ENCODE measurements around the gene NENF.

NENF gene

DNA sequence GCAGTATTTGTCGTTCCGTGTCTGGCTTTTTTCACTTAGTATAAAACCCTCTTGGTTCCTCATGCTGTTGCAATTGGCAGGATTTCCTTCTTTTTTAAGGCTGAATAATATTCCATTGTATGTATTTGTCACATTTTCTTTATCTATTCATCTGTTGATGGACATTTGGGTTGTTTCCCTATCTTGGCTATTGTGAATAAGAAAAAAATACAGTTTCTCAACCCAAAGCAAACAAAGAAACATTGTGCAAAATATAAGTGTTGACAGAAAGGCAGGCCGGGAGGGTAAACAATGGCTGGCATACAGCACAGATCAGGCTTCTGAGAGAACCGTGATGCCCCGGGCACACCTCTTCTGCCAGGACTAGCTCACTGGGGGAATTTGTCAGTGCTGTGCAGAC lies 26.9 kb downstream of the NENF start:
- no peak for TF ChIP-seq CTCF (IDR thresholded peaks at IDR 0.05; ENCODE audit: low read length, missing control alignments)
- DNase-seq (ENCODE audit: low read depth), result no peak
- no peak overlapping the region for H3K4me3 ChIP-seq (replicated peaks; ENCODE audit: low read depth, low read length)

- no peak overlapping the region for H3K4me3 ChIP-seq (replicated peaks; ENCODE audit: low read depth, low read length)
- no peak for TF ChIP-seq CTCF (IDR thresholded peaks at IDR 0.05; ENCODE audit: low read length, missing control alignments)
- no peak for DNase-seq (ENCODE audit: low read depth)
Observed at GRCh38 chr1:212460376-212460775, 27.7 kb downstream of the NENF start.

DNA sequence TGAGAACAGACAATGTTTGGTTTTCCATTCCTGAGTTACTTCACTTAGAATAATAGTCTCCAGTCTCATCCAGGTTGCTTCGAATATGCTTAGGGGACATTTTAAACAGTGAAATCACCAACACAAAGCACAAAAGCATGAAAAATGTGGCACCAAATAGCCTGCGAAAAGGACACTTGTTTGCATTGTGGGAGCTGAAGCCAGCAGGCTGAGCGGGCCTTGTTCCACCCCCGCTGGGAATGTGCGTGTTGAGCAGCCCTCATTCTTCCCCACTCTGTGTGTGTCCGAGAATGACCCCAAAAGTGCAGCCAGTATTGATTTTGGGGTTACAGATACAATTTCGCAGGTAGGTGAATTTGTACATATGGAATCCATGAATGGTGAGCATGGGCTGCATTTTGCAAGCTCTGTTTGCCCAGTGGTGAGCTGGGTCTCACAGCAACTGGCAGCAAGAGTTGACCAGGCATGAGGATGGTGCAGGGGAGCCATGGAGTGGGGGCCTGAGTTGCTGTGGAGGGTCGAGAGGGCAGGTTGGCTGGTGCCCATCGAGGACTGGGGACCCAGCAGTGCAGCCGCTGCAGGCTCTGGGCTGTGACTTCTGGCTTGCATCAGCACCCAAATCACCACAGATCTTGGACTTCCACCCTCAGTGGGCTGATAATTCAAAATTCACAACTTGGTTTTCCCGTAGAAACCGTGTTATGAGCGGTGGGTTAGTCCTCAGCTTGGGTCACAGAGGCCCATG lies 29.4 kb downstream of the NENF start:
- TF ChIP-seq CTCF (IDR thresholded peaks at IDR 0.05; ENCODE audit: low read length, missing control alignments), result no peak
- no peak overlapping the region for H3K4me3 ChIP-seq (replicated peaks; ENCODE audit: low read depth, low read length)
- no peak for DNase-seq (ENCODE audit: low read depth)

- no peak overlapping the region for H3K4me3 ChIP-seq (replicated peaks; ENCODE audit: low read depth, low read length)
- no peak for TF ChIP-seq CTCF (IDR thresholded peaks at IDR 0.05; ENCODE audit: low read length, missing control alignments)
- DNase-seq (ENCODE audit: low read depth), result no peak
Observed at GRCh38 chr1:212463565-212464285, 31.0 kb downstream of the NENF start.

- no peak for TF ChIP-seq CTCF (IDR thresholded peaks at IDR 0.05; ENCODE audit: low read length, missing control alignments)
- DNase-seq (ENCODE audit: low read depth), result no peak
- no peak overlapping the region for H3K4me3 ChIP-seq (replicated peaks; ENCODE audit: low read depth, low read length)
Observed at GRCh38 chr1:212465311-212465710, 32.6 kb downstream of the NENF start.

DNA sequence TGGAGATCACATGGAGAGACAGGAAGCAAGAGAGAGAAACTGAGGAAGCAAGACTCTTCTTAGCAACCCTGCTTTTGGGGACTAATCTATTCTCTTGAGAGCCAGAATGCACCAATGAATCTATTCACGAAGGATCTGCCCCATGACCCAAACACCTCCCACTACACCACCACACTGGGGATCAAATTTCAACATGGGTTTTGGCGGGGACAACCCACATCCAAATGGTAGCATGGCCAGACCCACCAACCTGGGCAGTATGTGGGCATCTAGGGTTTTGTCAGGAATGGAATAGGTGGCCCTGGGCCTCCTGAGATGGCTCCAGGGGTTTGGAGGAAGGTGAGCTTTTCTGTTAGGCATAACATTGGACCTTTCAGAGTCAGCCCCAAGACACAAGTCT lies 33.7 kb downstream of the NENF start:
- no peak for DNase-seq (ENCODE audit: low read depth)
- no peak overlapping the region for H3K4me3 ChIP-seq (replicated peaks; ENCODE audit: low read depth, low read length)
- no peak for TF ChIP-seq CTCF (IDR thresholded peaks at IDR 0.05; ENCODE audit: low read length, missing control alignments)
